ENCODE data around the gene SHISA6.

The SHISA6 gene

GRCh38 chr17:11467639-11468038, 226.6 kb downstream of the SHISA6 start:
- DNase-seq, result no peak

GRCh38 chr17:11485336-11486100, 244.5 kb downstream of the SHISA6 start:
- DNase-seq, result no peak

- DNase-seq, result no peak
These were observed 245.3 kb downstream of the SHISA6 start for GRCh38 chr17:11486101-11486867.

- DNase-seq, result no peak
These were observed 245.9 kb downstream of the SHISA6 start for GRCh38 chr17:11486868-11487310.

GRCh38 chr17:11487469-11487868, 246.5 kb downstream of the SHISA6 start:
- no peak for DNase-seq

GRCh38 chr17:11488407-11488806, 247.4 kb downstream of the SHISA6 start:
- no peak for DNase-seq

- no peak for DNase-seq
These were observed 249.2 kb downstream of the SHISA6 start for GRCh38 chr17:11490171-11490755.

GRCh38 chr17:11492511-11492910, 251.5 kb downstream of the SHISA6 start:
- no peak for DNase-seq

- DNase-seq, result no peak
These were observed 252.9 kb downstream of the SHISA6 start for GRCh38 chr17:11493936-11494335.

GRCh38 chr17:11495613-11496012, 254.6 kb downstream of the SHISA6 start:
- DNase-seq, result no peak

- no peak for DNase-seq
These were observed 258.9 kb downstream of the SHISA6 start for GRCh38 chr17:11499881-11500280.

- DNase-seq, result no peak
These were observed 262.5 kb downstream of the SHISA6 start for GRCh38 chr17:11503308-11504035.

GRCh38 chr17:11506635-11507034, 265.6 kb downstream of the SHISA6 start:
- no peak for DNase-seq

GRCh38 chr17:11511696-11512095, 270.7 kb downstream of the SHISA6 start:
- no peak for DNase-seq

- no peak for DNase-seq
These were observed 273.6 kb downstream of the SHISA6 start for GRCh38 chr17:11514565-11514964.

- no peak for DNase-seq
These were observed 274.1 kb downstream of the SHISA6 start for GRCh38 chr17:11514981-11515680.

- no peak for DNase-seq
These were observed 274.9 kb downstream of the SHISA6 start for GRCh38 chr17:11515901-11516300.

- no peak for DNase-seq
These were observed 294.2 kb downstream of the SHISA6 start for GRCh38 chr17:11535231-11535630.

GRCh38 chr17:11538366-11538765, 297.4 kb downstream of the SHISA6 start:
- DNase-seq, result no peak

- no peak for DNase-seq
These were observed 298.6 kb downstream of the SHISA6 start for GRCh38 chr17:11539637-11540036.

GRCh38 chr17:11545002-11545401, 304.0 kb downstream of the SHISA6 start:
- no peak for DNase-seq

GRCh38 chr17:11545696-11546095, 304.7 kb downstream of the SHISA6 start:
- DNase-seq, result no peak

GRCh38 chr17:11547853-11548252, 306.8 kb downstream of the SHISA6 start:
- no peak for DNase-seq
